H1 (cell line): ENCODE results near the gene CHCHD6. TPM values are rescaled to one million over a fixed set of nuclear protein-coding genes. Genes with fewer than 3 reads are reported as not detected.

Experiments used
- polyA plus RNA-seq, 7 experiments: library from polyadenylated mRNA; depleted of rRNA in 3 of 7; stranded (reverse) in 5 of 7; unstranded in 2 of 7; fragments of >200 nt in 5 of 7; fragments of 200-250 nt in 2 of 7; gene quantifications; 1 replicate in 5 of 7; 2 replicates in 1 of 7; 4 replicates in 1 of 7; pipeline versions ENCODE4 v1.2.1 to v1.2.3, GENCODE V29; 2011 to 2013; ENCODE audit warnings: missing spikeins in 2 of 7, mixed read lengths in 2 of 7
- total RNA-seq: library from RNA; stranded (reverse); fragmentation: NEBNext Ultra II Directional; extraction: Animal tissue kit (Norgen Biotek cat#: 25700); gene quantifications from 2 replicates; pipeline ENCODE4 v1.2.1, GENCODE V29; 2021

CHCHD6 gene
- total and polyA plus RNA-seq, 2 of the 8 experiments (the other 6 are each of a cell fraction or from before 2014, with no cell fraction given): 32.4 to 37.6 TPM

Other genes starting within 250 kb of the CHCHD6 start
- 23.0 and 24.3 TPM in 2 replicates for gene ZXDC, start 228.3 kb upstream of the CHCHD6 start, total RNA-seq
- gene ZXDC, start 228.3 kb upstream of the CHCHD6 start, polyA plus RNA-seq (2011; rRNA removed): 12.7 and 19.1 TPM in 2 replicates
- gene UROC1, start 186.5 kb upstream of the CHCHD6 start, total RNA-seq: not detected in 2 replicates
- gene UROC1, start 186.5 kb upstream of the CHCHD6 start, polyA plus RNA-seq (2011; rRNA removed): 0.03 and 0.09 TPM in 2 replicates
- gene CHST13, start 180.1 kb upstream of the CHCHD6 start, total RNA-seq: 5.4 and 5.9 TPM in 2 replicates
- 11.7 and 15.6 TPM in 2 replicates for gene CHST13, start 180.1 kb upstream of the CHCHD6 start, polyA plus RNA-seq (2011; rRNA removed)
- gene C3orf22, start 145.3 kb upstream of the CHCHD6 start, total RNA-seq: not detected in 2 replicates
- not detected in 2 replicates for gene C3orf22, start 145.3 kb upstream of the CHCHD6 start, polyA plus RNA-seq (2011; rRNA removed)
- 3.2 and 3.4 TPM in 2 replicates for gene TXNRD3, start 49.1 kb upstream of the CHCHD6 start, total RNA-seq
- gene TXNRD3, start 49.1 kb upstream of the CHCHD6 start, polyA plus RNA-seq (2011; rRNA removed): 3.9 and 4.3 TPM in 2 replicates